ELR (cell line): ENCODE results near the gene CACNB4.
"Not testable (repeated sequence)": the region's sequence is repeated elsewhere in the genome, so short reads cannot be mapped to it uniquely, and the experiment has no call there.

ENCODE experiments used
- DNase-seq: peaks from one replicate; pipeline ENCODE4 v3.0.0-alpha.2; 2015; ENCODE audit warnings: low read depth

The CACNB4 gene

DNA sequence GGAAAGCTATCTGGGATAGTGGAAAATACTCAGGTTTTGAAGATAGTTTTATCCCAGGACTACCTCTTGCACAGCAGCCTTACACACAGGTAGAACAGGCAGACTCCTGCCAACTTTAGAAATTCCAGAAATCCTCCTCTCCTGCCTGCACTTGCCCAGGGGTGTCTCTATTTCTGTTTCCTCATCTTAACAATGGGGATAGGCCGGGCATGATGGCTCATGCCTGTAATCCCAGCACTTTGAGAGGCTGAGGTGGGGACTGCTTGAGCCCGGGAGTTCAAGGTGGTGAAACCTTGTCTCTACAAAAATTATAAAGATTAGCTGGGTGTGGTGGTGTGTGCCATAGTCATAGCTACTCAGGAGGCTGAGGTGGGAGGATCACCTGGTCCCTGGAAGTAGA, 153.7 kb downstream of the CACNB4 start:
- DNase-seq, result no peak

DNA sequence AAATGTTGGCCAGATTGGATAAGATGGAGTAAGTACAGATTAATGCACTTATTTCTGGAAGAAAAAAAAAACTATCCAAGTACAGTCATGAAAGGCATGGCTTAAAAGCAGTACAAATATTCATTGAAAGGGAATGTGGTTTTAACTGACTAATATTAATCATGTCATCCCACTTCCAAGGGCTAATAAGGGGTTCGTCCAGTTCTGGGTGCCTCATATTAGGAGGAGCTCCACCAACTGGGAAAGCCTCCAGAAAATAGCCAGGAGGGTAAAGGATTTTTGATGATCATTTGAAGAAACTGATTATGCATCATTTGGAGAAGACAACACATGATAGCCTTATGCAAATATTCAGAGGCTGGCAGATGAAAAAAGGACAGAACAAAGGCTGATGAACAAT, 155.4 kb downstream of the CACNB4 start:
- no peak for DNase-seq

GRCh38 chr2:151942540-151943205, 156.2 kb downstream of the CACNB4 start:
- DNase-seq, result not testable (repeated sequence)

DNA sequence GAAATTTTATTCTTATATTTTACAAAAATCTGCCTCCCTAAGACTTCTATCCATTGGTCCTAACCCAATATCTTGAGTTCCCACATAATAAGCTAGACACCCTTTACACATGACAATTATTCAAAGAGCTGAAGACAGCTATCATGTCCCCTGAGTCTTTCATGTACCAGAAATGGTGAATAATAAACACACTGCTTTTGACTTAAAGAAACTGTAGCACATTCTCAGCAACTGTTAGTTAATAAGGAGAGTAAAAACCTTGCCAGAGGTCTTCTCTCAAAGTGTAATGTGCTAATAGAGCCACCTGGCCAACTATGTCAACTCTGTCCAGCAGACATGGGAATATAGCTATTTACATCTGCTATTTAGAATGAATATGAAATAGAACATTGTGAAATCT, 160.9 kb downstream of the CACNB4 start:
- no peak for DNase-seq

DNA sequence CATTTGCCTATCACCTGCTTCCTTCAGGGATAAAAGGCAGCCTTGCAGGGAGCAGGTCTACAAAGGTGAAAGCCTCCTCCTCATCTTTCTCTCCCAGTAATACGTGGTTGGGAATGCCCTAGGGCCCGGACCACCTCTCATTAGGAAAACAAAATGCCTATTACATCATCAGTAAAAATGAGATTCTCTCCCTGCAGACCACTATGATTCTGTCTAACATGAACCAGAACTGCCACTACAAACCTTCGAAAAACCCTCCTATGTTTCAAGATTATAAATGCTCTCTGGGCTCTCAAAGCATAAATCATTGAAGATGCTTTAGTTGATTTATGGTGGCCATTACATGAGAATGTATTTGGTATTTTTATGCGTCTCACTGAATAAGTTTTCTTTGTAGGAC, 162.2 kb downstream of the CACNB4 start:
- no peak for DNase-seq

DNA sequence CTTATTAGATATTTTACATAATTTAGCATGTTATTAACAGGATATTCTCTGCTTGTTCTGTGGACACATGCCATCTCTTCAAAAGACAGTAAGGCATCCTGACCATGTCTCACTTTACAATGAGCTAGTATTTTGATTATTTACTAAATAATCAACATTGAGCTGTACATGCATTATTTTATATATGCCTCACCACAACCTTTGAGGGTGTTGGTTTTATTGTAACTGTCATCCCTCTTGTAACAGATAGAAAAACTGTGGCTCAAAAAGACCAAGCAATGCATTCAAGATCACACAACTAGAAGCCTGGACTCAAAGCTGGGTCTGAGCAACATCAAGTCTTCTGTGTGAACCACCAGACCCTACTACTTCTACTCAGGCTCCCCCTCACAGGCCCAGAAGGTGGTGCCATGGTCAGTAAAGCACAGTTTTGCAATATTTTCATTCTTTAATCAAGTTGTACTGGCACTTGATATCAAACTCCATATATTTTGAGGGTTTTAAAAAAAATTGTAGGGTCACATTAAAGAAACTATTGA, 165.5 kb downstream of the CACNB4 start:
- DNase-seq, result no peak

GRCh38 chr2:151931756-151932155, 167.1 kb downstream of the CACNB4 start:
- DNase-seq, result no peak

DNA sequence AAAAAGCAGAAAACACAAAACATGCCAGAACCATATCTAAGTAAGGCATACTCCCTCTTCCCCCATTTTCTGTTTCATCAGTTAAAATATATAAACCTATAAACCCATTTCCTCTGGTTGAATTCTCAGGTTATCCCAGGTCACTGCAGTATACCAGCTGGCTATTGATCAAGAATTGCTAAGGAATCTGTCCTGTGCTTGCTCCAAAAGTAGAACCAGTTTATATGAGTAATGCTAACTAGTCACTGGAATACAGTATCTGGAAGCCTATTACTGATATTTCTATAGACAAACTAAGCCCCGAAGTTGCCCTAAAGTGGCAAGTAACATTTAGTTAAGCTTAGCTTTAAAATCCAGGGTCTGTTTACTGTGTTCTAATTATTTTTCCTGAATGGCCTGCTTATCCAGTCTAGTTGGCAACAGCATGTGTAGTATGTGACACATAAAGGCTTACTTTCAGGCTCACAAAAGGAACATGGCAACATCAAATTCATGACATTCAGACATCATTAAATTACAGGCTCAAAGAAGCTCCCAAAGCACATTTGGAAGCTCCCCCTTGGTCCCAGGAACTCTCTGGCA, 167.7 kb downstream of the CACNB4 start:
- DNase-seq, result no peak

GRCh38 chr2:151930042-151930441, 168.8 kb downstream of the CACNB4 start:
- no peak for DNase-seq

- DNase-seq, result no peak
Measured at GRCh38 chr2:151928380-151928779, 170.5 kb downstream of the CACNB4 start.

GRCh38 chr2:151927501-151928221, 171.2 kb downstream of the CACNB4 start:
- no peak for DNase-seq

GRCh38 chr2:151922845-151923666, 175.8 kb downstream of the CACNB4 start:
- no peak for DNase-seq

- no peak for DNase-seq
Measured at GRCh38 chr2:151919786-151920185, 179.1 kb downstream of the CACNB4 start.

DNA sequence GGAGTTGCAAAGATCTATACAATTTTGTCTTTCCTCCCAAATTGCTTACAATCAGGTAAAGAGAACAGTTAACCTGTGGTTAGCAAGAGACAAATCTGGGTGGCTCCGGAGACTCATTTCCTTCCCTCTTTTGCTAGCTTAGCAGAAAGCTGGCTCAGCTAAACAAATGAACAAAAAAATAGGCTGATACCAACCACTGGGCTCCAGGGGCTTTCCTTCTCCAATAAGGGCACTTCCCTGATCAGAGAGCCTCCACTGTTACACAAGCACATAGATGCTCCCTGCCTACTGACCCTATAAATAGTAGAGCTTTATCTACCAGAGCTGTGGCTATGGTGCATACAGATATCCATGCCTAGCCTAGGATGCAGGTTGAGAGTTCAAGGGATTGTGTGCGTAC, 180.5 kb downstream of the CACNB4 start:
- no peak for DNase-seq

DNA sequence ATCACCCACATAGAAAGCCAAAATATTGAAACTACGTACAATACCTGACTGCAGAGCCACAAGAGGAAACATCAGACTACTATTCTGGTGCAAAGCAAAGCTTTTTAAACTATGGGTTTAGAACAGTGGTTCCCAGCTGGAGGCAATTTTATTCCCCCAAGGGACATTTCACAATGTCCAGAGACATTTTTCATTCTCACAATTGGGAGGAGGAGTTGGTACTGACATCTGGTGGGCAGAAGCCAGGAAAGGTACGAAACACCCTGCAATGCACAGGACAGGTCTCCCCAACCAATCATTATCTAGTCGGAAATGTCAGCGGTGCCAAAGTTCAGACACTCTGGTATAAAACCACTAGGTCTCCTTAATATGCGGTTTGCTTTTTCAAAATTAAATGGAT, 182.2 kb downstream of the CACNB4 start:
- no peak for DNase-seq

DNA sequence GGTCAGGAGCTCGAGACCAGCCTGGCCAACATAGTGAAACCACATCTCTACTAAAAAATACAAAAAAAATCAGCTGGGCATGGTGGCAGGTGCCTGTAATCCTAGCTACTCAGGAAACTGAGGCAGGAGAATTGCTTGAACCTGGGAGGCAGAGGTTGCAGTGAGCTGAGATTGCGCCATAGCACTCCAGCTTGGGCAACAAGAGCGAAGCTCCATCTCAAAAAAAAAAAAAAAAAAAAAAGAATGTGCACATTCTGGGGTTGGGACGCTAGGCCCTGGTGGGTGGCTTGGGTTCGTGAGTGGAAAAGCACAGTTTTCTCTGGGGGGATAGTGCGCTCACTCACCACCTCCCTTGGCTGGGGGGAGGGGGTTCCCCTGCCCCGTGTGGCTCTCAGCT, 183.2 kb downstream of the CACNB4 start:
- not testable (repeated sequence) for DNase-seq

GRCh38 chr2:151914989-151915628, 183.7 kb downstream of the CACNB4 start:
- DNase-seq, result no peak

DNA sequence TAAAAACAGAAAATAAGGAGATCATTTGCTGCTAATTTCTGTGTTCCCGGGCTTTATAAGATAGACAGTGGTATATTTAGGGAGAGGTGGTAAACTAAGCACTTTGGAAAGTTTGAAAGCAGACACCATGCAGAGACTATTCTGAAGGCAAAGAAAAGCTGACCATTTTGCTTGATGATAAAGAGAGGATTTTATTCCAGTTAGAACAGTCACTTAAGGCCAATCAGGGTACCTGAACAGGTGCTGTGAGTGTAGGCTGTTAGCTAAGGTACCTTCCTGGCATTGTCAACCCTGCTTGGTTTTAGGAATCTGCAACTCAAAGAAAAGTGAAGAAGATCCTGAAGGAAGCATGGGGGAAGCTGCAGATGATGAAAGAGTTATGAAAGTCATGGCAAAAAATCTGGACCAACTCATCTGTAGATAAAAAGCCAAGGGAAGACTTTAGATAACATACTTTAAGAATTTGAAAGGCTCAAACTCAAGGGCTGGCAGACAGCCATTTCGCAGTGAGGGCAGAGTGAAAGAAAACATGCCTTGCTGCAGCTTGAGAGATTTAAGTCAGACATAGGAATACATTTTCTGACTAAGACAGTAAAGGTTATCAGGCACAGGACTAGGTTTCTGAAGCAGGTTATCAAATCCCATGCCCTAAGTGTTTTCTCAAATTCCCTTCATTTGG, 190.5 kb downstream of the CACNB4 start:
- DNase-seq, result no peak

DNA sequence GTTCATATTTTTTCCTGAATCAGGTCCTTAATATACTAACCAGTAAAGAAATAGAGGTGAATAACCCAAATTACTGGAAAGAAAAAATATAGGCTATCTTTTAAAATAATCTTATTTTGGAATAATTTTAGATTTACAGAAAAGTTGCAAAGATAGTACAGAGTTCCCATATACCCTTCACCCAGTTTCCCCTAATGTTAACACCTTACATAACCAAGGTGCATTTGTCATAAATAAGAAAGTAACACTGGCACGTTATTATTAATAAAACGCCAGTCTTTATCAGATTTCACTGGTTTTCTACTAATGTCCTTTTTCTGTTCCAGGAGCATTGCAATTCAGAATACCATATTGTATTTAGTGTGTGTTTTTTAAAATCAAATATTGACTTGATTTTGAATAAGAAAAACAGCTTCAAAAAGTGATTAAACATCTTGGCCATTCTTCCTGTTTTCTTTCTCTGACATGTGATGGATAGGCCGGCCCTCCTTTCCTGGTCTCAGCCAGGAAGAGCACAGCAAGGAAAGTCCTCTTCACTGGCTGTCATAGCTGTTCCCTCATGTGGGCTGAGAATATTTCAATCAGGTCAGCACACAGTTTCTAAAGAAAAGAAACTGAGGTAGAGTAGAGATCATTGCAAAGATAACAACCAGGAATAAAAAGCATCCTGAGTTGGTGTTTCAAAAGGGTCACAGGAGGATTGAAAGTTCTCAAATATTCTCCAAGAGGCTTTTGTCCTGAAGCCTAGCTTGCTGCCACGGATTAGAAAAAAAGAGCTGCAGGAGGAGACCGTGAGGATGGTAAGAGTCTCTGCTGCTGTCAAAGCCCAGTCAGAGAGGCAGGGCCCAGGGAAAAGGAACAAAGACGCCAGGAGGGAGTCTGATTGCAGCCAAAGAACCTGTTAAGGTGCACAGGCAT, 191.3 kb downstream of the CACNB4 start:
- DNase-seq, result no peak

- DNase-seq, result no peak
Measured at GRCh38 chr2:151906633-151906998, 192.2 kb downstream of the CACNB4 start.
